ENCODE data around the gene DKC1. TPM values are rescaled to one million over a fixed set of nuclear protein-coding genes. Genes with fewer than 3 reads are reported as not detected.

DKC1 gene
- total RNA-seq, 1 experiment from 2014 or later, result 160 TPM

- no peak overlapping the region for H4K5ac ChIP-seq (ENCODE audit: insufficient read length, low read depth, low read length)
- H3K23me2 ChIP-seq (ENCODE audit: insufficient read length, low read depth, low read length, poor library complexity, severe bottlenecking), result peaks cover 3% of the 10 kb centered on the region
- H2AFZ ChIP-seq (ENCODE audit: low read length), result no peak overlapping the region
- TF ChIP-seq CTCF (conservative IDR thresholded peaks at IDR 0.05), result no peak
- Mint-ChIP-seq H3K36me3 (ENCODE audit: insufficient read depth in 1 of 3, low read depth in 3 of 3) (peaks cover 0 to 12% (median 9%) of the 10 kb centered on the region in 3 experiments; a peak in 5 of 7 replicates), H3K4me3 (no peak overlapping the region), H3K9me3 (peaks cover 68 to 73% of the 10 kb centered on the region in 2 experiments), H3K4me1 (peaks cover 14 to 17% of the 10 kb centered on the region in 2 experiments), H3K27ac (no peak overlapping the region), H3K27me3 (ENCODE audit: low read depth) (peaks cover 4% of the 10 kb centered on the region; the same call in 1 of the 2 replicates)
- no peak overlapping the region for H3T11ph ChIP-seq (ENCODE audit: low read length)
- H3K9me3 ChIP-seq (ENCODE audit: control insufficient read depth, low read depth, low read length), result peaks cover 40% of the 10 kb centered on the region
- no peak overlapping the region for H2BK120ac ChIP-seq (ENCODE audit: low read depth, low read length, poor library complexity, severe bottlenecking)
- no peak overlapping the region for H3K4ac ChIP-seq (ENCODE audit: low read depth, low read length)
- H3K27me3 ChIP-seq (ENCODE audit: insufficient read depth, low read length), result no peaks in the 10 kb centered on the region
- H3K4me1 ChIP-seq (ENCODE audit: insufficient read depth, low read length), result no peaks in the 10 kb centered on the region; the same call in 1 of the 2 replicates
- no peak overlapping the region for H4K91ac ChIP-seq (ENCODE audit: insufficient read length, low read depth, low read length)
- H3K79me2 ChIP-seq (ENCODE audit: insufficient read depth, low read length), result no peaks in the 10 kb centered on the region; the same call in 1 of the 2 replicates
- H3K14ac ChIP-seq (ENCODE audit: insufficient read depth, low read length), result no peak overlapping the region
- no peak overlapping the region for H3K18ac ChIP-seq (ENCODE audit: insufficient read length, low read depth, low read length)
- no peak overlapping the region for H2BK5ac ChIP-seq (ENCODE audit: insufficient read length, low read length)
- H3K4me2 ChIP-seq (ENCODE audit: insufficient read depth, insufficient read length, low read length), result no peak overlapping the region
- H3K56ac ChIP-seq (ENCODE audit: insufficient read length, low read depth, low read length), result no peak overlapping the region
- no peak overlapping the region for H2BK20ac ChIP-seq (ENCODE audit: low read depth, low read length, poor library complexity, severe bottlenecking)
- H3K23ac ChIP-seq (ENCODE audit: insufficient read length, low read depth, low read length), result no peak overlapping the region
- H4K20me1 ChIP-seq (ENCODE audit: control insufficient read depth, insufficient read depth, insufficient read length), result no peaks in the 10 kb centered on the region
- no peak overlapping the region for H3K9ac ChIP-seq (ENCODE audit: extremely low read depth, insufficient read length, low read length)
- DNase-seq, result no peak
- H4K8ac ChIP-seq (replicated peaks; ENCODE audit: insufficient read length, low read depth, low read length), result no peak overlapping the region
- H3K79me1 ChIP-seq (ENCODE audit: insufficient read depth, low read depth, low read length, poor library complexity, severe bottlenecking), result no peaks in the 10 kb centered on the region
- no peak overlapping the region for H3K27ac ChIP-seq (ENCODE audit: insufficient read length, low read depth, low read length)
- H2AK5ac ChIP-seq (ENCODE audit: insufficient read length, low read length), result no peak overlapping the region
- no CpG with 5 or more reads among the region's 2 CpGs for WGBS (ENCODE audit: extremely low coverage, insufficient read length, low lambda C conversion rate)
- no peak overlapping the region for H2BK12ac ChIP-seq (ENCODE audit: insufficient read length, low read depth, low read length)
- H2BK15ac ChIP-seq (ENCODE audit: low read depth, low read length), result no peak overlapping the region
Observed at GRCh38 chrX:154795016-154795415, 32.4 kb downstream of the DKC1 start.

Measured in H9 (cell line).